ENCODE data around the gene PGD.

The PGD gene

DNA sequence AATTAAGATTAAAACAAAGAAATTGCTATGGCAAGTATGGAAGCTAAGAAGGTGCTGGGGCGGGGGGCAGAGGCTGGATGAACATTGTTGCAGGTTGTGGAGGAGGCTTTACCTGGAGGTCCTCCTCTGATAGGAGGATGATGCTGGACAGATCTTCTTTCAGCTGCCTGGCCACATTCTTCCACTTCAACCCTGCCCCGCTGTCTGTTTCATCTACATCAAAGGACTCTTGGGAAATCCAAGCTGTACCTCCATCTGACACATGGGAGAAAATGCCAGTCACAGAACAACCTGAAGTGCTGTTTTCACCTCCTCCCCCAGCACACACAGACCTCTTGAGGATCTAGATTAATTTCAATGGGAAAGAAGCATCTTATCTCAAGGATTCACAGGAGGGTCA lies 68.2 kb downstream of the PGD start:
- TF ChIP-seq, protein P1, sequence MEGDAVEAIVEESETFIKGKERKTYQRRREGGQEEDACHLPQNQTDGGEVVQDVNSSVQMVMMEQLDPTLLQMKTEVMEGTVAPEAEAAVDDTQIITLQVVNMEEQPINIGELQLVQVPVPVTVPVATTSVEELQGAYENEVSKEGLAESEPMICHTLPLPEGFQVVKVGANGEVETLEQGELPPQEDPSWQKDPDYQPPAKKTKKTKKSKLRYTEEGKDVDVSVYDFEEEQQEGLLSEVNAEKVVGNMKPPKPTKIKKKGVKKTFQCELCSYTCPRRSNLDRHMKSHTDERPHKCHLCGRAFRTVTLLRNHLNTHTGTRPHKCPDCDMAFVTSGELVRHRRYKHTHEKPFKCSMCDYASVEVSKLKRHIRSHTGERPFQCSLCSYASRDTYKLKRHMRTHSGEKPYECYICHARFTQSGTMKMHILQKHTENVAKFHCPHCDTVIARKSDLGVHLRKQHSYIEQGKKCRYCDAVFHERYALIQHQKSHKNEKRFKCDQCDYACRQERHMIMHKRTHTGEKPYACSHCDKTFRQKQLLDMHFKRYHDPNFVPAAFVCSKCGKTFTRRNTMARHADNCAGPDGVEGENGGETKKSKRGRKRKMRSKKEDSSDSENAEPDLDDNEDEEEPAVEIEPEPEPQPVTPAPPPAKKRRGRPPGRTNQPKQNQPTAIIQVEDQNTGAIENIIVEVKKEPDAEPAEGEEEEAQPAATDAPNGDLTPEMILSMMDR (IDR thresholded peaks at IDR 0.05; ENCODE audit: low read length): no peak
- TF ChIP-seq EZH2 (IDR thresholded peaks at IDR 0.05; ENCODE audit: borderline replicate concordance, low read length): no peak
- no peak overlapping the region for H3K9ac ChIP-seq (ENCODE audit: low read length)
- no peaks in the 10 kb centered on the region for H4K20me1 ChIP-seq (ENCODE audit: insufficient read depth, low read length)
- H3K4me2 ChIP-seq (ENCODE audit: low read length): no peak overlapping the region
- peaks cover 66% of the 10 kb centered on the region for H3K36me3 ChIP-seq (ENCODE audit: insufficient read depth, low read length)
- H3F3A ChIP-seq (ENCODE audit: insufficient read depth, low read length): no peaks in the 10 kb centered on the region
- no peaks in the 10 kb centered on the region for H3K79me2 ChIP-seq (ENCODE audit: insufficient read depth, low read length)
- H3K4me1 ChIP-seq (ENCODE audit: insufficient read depth, low read length, severe bottlenecking): peaks cover 9% of the 10 kb centered on the region
- H3K4me3 ChIP-seq (ENCODE audit: low read depth, low read length, poor library complexity, severe bottlenecking): no peak overlapping the region
- no peaks in the 10 kb centered on the region for H3K9me3 ChIP-seq (ENCODE audit: low read length)
- H3K27me3 ChIP-seq (ENCODE audit: insufficient read depth, low read length): no peaks in the 10 kb centered on the region
- H2AFZ ChIP-seq (ENCODE audit: low read length): no peak overlapping the region
- no peaks in the 10 kb centered on the region for H3K9me2 ChIP-seq (ENCODE audit: low read depth, low read length)
- H3K27ac ChIP-seq (ENCODE audit: low read depth, low read length, poor library complexity, severe bottlenecking): no peak overlapping the region

DNA sequence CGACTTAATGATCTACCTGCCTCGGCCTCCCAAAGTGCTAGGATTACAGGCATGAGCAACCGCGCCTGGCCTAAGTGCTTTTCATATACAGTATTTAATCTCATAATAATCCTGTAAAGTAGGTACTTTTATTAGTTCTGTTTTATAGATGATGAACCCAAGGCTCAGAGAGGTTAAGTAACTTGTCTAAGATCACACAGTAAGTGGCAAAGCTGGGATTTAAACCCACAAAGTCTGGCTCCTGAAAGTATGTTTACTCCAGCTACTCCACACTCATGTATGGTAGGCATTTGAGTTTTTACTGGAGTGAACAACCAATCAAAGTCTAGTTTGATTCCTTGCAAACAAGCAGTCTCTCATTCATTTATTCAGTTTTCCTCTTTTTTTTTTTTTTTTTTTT lies 71.2 kb downstream of the PGD start:
- Histone ChIP-seq H3F3A (ENCODE audit: insufficient read depth, low read length) (no peaks in the 10 kb centered on the region), H3K9me2 (ENCODE audit: low read depth, low read length) (no peaks in the 10 kb centered on the region), H3K27me3 (ENCODE audit: insufficient read depth, low read length) (no peaks in the 10 kb centered on the region), H3K4me2 (ENCODE audit: low read length) (no peak overlapping the region), H3K9ac (ENCODE audit: low read length) (no peak overlapping the region), H3K4me1 (ENCODE audit: insufficient read depth, low read length, severe bottlenecking) (peaks cover 30% of the 10 kb centered on the region), H3K79me2 (ENCODE audit: insufficient read depth, low read length) (no peaks in the 10 kb centered on the region), H2AFZ (ENCODE audit: low read length) (no peak overlapping the region), H3K9me3 (ENCODE audit: low read length) (no peaks in the 10 kb centered on the region), H3K27ac (ENCODE audit: low read depth, low read length, poor library complexity, severe bottlenecking) (no peak overlapping the region), H3K4me3 (ENCODE audit: low read depth, low read length, poor library complexity, severe bottlenecking) (no peak overlapping the region), H3K36me3 (ENCODE audit: insufficient read depth, low read length) (peaks cover 40% of the 10 kb centered on the region), H4K20me1 (ENCODE audit: insufficient read depth, low read length) (no peaks in the 10 kb centered on the region)
- TF ChIP-seq, protein P1 (IDR thresholded peaks at IDR 0.05; ENCODE audit: low read length): no peak
- no peak for TF ChIP-seq EZH2 (IDR thresholded peaks at IDR 0.05; ENCODE audit: borderline replicate concordance, low read length)

Measured in OCI-LY1 (cell line).